ENCODE measurements around the gene NEIL1. TPM values are rescaled to one million over a fixed set of nuclear protein-coding genes. Genes with fewer than 3 reads are reported as not detected.

The NEIL1 gene
- total and polyA plus RNA-seq, 7 experiments from 2014 or later: 1.7 to 49.9 (median 14.7) TPM

DNA sequence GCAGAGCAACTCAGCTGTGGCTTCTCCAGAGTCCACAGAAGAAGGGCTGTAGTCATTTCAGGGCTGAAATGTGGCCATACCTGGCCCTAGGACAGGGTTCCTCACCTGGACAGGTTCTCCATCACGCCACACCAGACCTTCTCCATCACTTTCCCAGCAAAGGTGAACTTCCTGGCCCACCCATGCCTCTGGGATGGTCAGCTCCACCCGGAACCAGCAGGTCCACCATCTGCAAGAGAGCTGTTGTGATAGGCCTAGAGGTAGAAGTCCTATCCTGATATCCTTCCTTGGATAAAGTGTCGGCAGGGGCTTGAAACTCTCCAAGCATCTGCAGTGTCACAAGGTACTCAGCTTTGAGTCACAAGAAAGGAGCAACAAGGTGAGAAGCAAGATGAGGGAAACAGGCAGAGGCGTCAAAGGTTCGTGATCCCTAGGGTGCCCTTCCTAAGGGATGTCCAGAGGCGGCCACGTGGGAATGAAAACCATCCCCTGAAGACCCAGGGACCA, 20.6 kb downstream of the NEIL1 start:
- Mint-ChIP-seq H3K27ac (peak overlapping the region; percentile 65 to 97 (median 92)), H3K27me3 (no peaks in the 10 kb centered on the region), H3K9me3 (peaks cover 0 to 2% (median 0%) of the 10 kb centered on the region in 11 donors), H3K4me1 (peaks cover 8 to 28% (median 24%) of the 10 kb centered on the region in 7 donors), H3K4me3 (peak overlapping the region; percentile 75 to 94 (median 91)), H3K36me3 (peaks cover 0 to 12% (median 4%) of the 10 kb centered on the region in 5 donors)
- POLR2A ChIA-PET: interaction anchor here (0.7 to 6.3 kb wide), 30 partner anchors 8 to 827 kb away, joined by 3 to 133 read pairs (median 4); partner anchors contain the start of genes ARID3B, C15orf39, COMMD4 and COX5A
- Histone ChIP-seq H3K27me3 (ENCODE audit: control insufficient read depth in 2 of 2, insufficient read depth in 2 of 2, low read length in 2 of 2) (no peaks in the 10 kb centered on the region), H3K9me3 (ENCODE audit: control insufficient read depth in 2 of 3, low read length in 3 of 3) (no peaks in the 10 kb centered on the region), H3K27ac (ENCODE audit: low read depth, low read length) (peak overlapping the region; percentile 93), H3K4me3 (ENCODE audit: low read length) (peak overlapping the region; percentile 75), H3K36me3 (ENCODE audit: control insufficient read depth in 2 of 3, insufficient read depth in 3 of 3, low read length in 3 of 3) (peaks cover 12 to 64% (median 21%) of the 10 kb centered on the region in 3 experiments), H3K4me1 (ENCODE audit: control insufficient read depth in 2 of 2, insufficient read depth in 2 of 2, low read length in 2 of 2) (peaks cover 11 to 15% of the 10 kb centered on the region in 2 donors)
- DNase-seq (no peak), ATAC-seq (no peak)
- intact Hi-C loops (cut with micrococcal nuclease): loop anchor here (1.0 to 10.0 kb wide), 4 partner anchors 15 to 316 kb away; partner anchors contain the start of genes C15orf39 (in 1 of the 2) and PTPN9 (in 1 of the 2)
- CTCF ChIA-PET: interaction anchor here (0.5 to 3.6 kb wide), 24 partner anchors 11 to 338 kb away, joined by 3 to 57 read pairs (median 5); partner anchors contain the start of genes COMMD4, IMP3, NEIL1 and SIN3A

DNA sequence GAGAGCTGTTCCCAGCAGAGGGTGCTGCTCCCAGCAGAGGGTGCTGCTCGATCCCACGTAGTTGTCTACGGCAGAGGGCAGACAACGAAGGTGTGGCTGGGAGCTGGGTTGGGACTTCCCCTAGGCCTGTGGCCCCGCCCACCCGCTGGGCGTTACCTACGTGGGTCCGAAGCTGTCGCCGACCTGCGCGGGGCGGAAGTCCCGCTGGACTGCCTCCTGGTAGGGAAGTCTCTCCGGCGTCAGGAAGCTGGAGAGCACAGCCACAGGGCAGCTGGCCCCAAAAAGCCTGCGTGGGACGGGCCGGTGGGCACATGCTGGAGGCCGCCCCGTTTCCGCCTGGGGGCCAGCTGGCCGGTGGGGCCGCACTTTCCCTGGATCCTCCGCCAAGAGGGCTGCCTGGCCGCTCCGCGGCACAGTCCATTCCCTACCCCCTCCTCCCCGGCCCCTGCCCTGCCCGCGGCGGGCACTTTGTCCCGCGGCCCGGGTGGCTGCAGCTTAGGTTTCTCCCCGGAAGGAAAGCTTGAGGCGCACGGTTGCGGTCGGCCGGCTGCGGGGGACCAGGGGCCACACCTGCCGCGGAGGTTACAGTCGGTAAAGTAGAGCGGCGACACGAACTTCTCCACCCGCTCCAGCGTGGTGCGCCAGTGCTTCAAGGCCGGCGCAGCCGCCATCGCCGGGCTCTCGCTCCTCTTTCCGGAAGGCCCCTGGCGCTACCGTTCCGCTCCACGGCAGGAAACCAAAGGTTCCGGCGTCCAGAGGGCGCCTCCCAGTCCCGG, 21.3 kb downstream of the NEIL1 start, which contains the start of gene MAN2C1:
Gene MAN2C1, minus strand, starts transcription at position 695 of the 776 bp plus-strand sequence. Its CDS starts 24 bp downstream, at position 671.
- peaks cover 0 to 2% (median 0%) of the 10 kb centered on the region in 11 donors for H3K9me3 Mint-ChIP-seq
- peak within 1 kb of the TSS; percentile 88 to 94 (median 92) for H3K4me3 Mint-ChIP-seq
- peak; percentile 98 for ATAC-seq
- Histone ChIP-seq H3K9me3 (ENCODE audit: control insufficient read depth in 2 of 3, low read length in 3 of 3) (no peaks in the 10 kb centered on the region), H3K36me3 (ENCODE audit: control insufficient read depth in 2 of 3, insufficient read depth in 3 of 3, low read length in 3 of 3) (peaks cover 12 to 63% (median 21%) of the 10 kb centered on the region in 3 experiments), H3K27ac (ENCODE audit: low read depth, low read length) (peak within 1 kb of the TSS; percentile 93), H3K27me3 (ENCODE audit: control insufficient read depth in 2 of 2, insufficient read depth in 2 of 2, low read length in 2 of 2) (no peaks in the 10 kb centered on the region), H3K4me1 (ENCODE audit: control insufficient read depth in 2 of 2, insufficient read depth in 2 of 2, low read length in 2 of 2) (peaks cover 11 to 15% of the 10 kb centered on the region in 2 donors), H3K4me3 (ENCODE audit: low read length) (peak within 1 kb of the TSS; percentile 75)
- ChIA-PET POLR2A (interaction anchor here (0.7 to 6.3 kb wide), 34 partner anchors 9 to 827 kb away, joined by 3 to 133 read pairs (median 4); partner anchors contain the start of genes ARID3B, C15orf39, COMMD4 and COX5A), CTCF (interaction anchor here (0.5 to 3.6 kb wide), 28 partner anchors 10 to 339 kb away, joined by 3 to 57 read pairs (median 4); partner anchors contain the start of genes COMMD4, IMP3, NEIL1 and PTPN9)
- intact Hi-C loops (cut with micrococcal nuclease): loop anchor here (1.0 to 10.0 kb wide), 13 partner anchors 15 to 345 kb away; partner anchors contain the start of genes IMP3 (in 2 of the 2), PTPN9 (in 2 of the 2), SIN3A (in 2 of the 2) and SNUPN (in 2 of the 2)
- H3K27ac Mint-ChIP-seq: peak within 1 kb of the TSS; percentile 90 to 97 (median 94)
- H3K27me3 Mint-ChIP-seq: no peaks in the 10 kb centered on the region
- peaks cover 8 to 28% (median 24%) of the 10 kb centered on the region in 7 donors for H3K4me1 Mint-ChIP-seq
- H3K36me3 Mint-ChIP-seq: peaks cover 0 to 17% (median 4%) of the 10 kb centered on the region in 5 donors
- peak; percentile 80 to 96 (median 87) for DNase-seq

DNA sequence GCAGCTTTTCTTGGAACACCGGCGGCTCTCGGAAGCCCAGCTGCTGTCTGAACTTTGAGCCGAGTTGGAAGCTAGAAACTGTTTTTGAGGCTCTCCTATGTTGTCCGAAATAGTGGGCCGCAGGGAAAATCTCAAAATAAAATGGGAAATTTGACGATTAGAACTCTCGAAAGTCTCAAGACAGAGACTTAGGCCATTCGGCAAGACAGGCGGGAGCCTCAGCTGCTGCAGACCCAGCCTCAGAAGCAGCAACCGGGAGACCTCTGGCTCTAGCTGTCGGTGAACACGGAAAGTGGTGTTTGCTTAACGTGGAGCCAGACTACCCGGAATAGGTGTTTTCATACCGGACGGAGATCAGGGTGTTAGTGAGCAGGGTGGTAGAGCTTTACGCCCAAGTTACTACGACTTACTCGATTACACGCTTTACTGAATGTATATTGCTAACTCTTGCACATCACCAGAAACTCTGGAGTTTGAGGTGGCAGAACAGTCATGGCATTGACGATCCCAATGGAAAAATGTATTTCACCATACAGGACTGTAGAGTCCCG, 21.9 kb downstream of the NEIL1 start:
- Histone ChIP-seq H3K9me3 (ENCODE audit: control insufficient read depth in 2 of 3, low read length in 3 of 3) (no peaks in the 10 kb centered on the region), H3K4me3 (ENCODE audit: low read length) (peak overlapping the region; percentile 75), H3K27me3 (ENCODE audit: control insufficient read depth in 2 of 2, insufficient read depth in 2 of 2, low read length in 2 of 2) (no peaks in the 10 kb centered on the region), H3K4me1 (ENCODE audit: control insufficient read depth in 2 of 2, insufficient read depth in 2 of 2, low read length in 2 of 2) (peaks cover 11 to 15% of the 10 kb centered on the region in 2 donors), H3K27ac (ENCODE audit: low read depth, low read length) (peak overlapping the region; percentile 93), H3K36me3 (ENCODE audit: control insufficient read depth in 2 of 3, insufficient read depth in 3 of 3, low read length in 3 of 3) (peaks cover 12 to 63% (median 21%) of the 10 kb centered on the region in 3 experiments)
- peak overlapping the region; percentile 90 to 97 (median 94) for H3K27ac Mint-ChIP-seq
- peak overlapping the region; percentile 88 to 94 (median 92) for H3K4me3 Mint-ChIP-seq
- ATAC-seq (no peak), DNase-seq (peak in 3 of 9 donors; percentile 15 to 35 (median 29))
- H3K36me3 Mint-ChIP-seq: peaks cover 0 to 22% (median 4%) of the 10 kb centered on the region in 5 donors
- ChIA-PET POLR2A (interaction anchor here (0.8 to 6.3 kb wide), 23 partner anchors 9 to 754 kb away, joined by 3 to 133 read pairs (median 7); partner anchors contain the start of genes COMMD4, IMP3, NEIL1 and PPCDC), CTCF (interaction anchor here (0.6 to 3.6 kb wide), 16 partner anchors 10 to 279 kb away, joined by 3 to 57 read pairs (median 6); partner anchors contain the start of genes COMMD4, IMP3, NEIL1 and PTPN9)
- H3K4me1 Mint-ChIP-seq: peaks cover 8 to 28% (median 24%) of the 10 kb centered on the region in 7 donors
- intact Hi-C loops (cut with micrococcal nuclease): loop anchor here (1.0 to 10.0 kb wide), 11 partner anchors 18 to 346 kb away; partner anchors contain the start of genes IMP3 (in 2 of the 2), PTPN9 (in 2 of the 2), SIN3A (in 2 of the 2) and SNUPN (in 2 of the 2)
- no peaks in the 10 kb centered on the region for H3K27me3 Mint-ChIP-seq
- peaks cover 0 to 2% (median 0%) of the 10 kb centered on the region in 11 donors for H3K9me3 Mint-ChIP-seq

DNA sequence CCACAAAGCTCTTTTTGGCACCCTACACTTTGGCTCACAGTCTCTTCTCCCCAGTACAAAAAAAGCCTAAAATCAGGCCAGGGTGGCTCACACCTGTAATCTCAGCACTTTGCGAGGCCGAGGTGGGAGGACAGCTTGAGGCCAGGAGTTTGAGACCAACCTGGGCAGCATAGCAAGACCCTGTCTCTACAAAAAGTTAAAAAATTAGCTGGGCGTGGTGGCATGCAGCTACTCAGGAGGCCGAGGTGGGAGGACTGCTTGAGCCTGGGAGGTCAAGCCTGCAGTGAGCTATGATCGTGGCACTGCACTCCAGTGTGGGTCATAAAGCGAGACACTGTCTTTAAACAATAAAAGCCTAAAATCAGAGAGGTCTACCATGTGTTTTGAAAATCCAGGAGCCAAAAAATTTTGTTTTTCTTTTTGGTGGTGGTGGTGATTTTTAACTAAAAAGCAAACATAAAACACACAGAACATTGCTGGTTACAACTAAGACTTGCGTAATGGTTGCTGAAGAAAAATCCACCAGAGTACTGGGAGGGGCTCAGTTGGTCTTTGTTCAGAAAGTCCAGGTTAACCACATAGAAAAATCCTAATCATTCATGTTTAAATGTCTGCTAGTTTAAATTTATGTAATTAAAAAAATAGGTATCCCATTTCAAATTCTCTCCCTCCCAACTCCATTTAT, 23.2 kb downstream of the NEIL1 start:
- H3K4me3 Mint-ChIP-seq: peak overlapping the region; percentile 88 to 94 (median 92)
- DNase-seq (no peak), ATAC-seq (no peak)
- H3K36me3 Mint-ChIP-seq: peaks cover 5 to 31% (median 13%) of the 10 kb centered on the region in 5 donors
- peaks cover 11 to 15% of the 10 kb centered on the region in 2 donors for H3K4me1 ChIP-seq (ENCODE audit: control insufficient read depth in 2 of 2, insufficient read depth in 2 of 2, low read length in 2 of 2)
- intact Hi-C loops (cut with micrococcal nuclease): loop anchor here (2.0 to 10.0 kb wide), 4 partner anchors 19 to 347 kb away; partner anchors contain the start of genes C15orf39 (in 1 of the 2), PPCDC (in 1 of the 2) and PTPN9 (in 1 of the 2)
- H3K36me3 ChIP-seq (ENCODE audit: control insufficient read depth in 2 of 3, insufficient read depth in 3 of 3, low read length in 3 of 3): peaks cover 16 to 63% (median 18%) of the 10 kb centered on the region in 3 experiments
- H3K27me3 Mint-ChIP-seq: no peaks in the 10 kb centered on the region
- peak overlapping the region; percentile 44 for H3K27ac ChIP-seq (ENCODE audit: low read depth, low read length)
- no peak overlapping the region for H3K4me3 ChIP-seq (ENCODE audit: low read length)
- ChIA-PET POLR2A (interaction anchor here (0.6 to 6.3 kb wide), 9 partner anchors 8 to 565 kb away, joined by 3 to 94 read pairs (median 8); partner anchors contain the start of genes IMP3 and NEIL1), CTCF (interaction anchor here (0.7 to 3.2 kb wide), 3 partner anchors 83 to 467 kb away, joined by 3 to 30 read pairs (median 4); partner anchors contain the start of gene SIN3A)
- peaks cover 15 to 34% (median 28%) of the 10 kb centered on the region in 7 donors for H3K4me1 Mint-ChIP-seq
- no peaks in the 10 kb centered on the region for H3K27me3 ChIP-seq (ENCODE audit: control insufficient read depth in 2 of 2, insufficient read depth in 2 of 2, low read length in 2 of 2)
- H3K9me3 Mint-ChIP-seq: peaks cover 0 to 2% (median 0%) of the 10 kb centered on the region in 11 donors
- H3K9me3 ChIP-seq (ENCODE audit: control insufficient read depth in 2 of 3, low read length in 3 of 3): no peaks in the 10 kb centered on the region
- peak overlapping the region; percentile 90 to 97 (median 94) for H3K27ac Mint-ChIP-seq

DNA sequence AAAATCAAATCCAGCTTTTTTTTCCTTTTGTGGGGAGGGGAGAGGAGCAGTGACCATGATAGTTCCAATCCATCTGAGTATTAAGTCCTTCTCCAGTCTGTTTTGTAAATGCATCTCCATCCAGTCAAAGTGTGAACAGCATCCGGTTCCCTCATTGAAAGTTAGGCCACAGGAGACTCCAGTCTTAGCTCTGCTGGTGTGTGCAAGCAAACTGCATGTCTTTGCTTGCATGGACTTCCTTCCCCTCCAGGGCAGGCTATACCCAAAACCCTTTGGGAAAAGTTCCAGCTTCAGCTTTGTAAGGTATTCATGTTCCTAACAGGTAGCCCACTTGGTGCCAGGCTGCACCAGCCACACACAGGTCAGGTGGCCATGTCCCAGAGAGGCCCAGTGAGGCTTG, 24.6 kb downstream of the NEIL1 start:
- H3K4me1 ChIP-seq (ENCODE audit: control insufficient read depth in 2 of 2, insufficient read depth in 2 of 2, low read length in 2 of 2): peaks cover 11 to 15% of the 10 kb centered on the region in 2 donors
- H3K27me3 ChIP-seq (ENCODE audit: control insufficient read depth in 2 of 2, insufficient read depth in 2 of 2, low read length in 2 of 2): no peaks in the 10 kb centered on the region
- peaks cover 15 to 34% (median 28%) of the 10 kb centered on the region in 7 donors for H3K4me1 Mint-ChIP-seq
- DNase-seq: peak in 1 of 9 donors; percentile 8
- POLR2A ChIA-PET: interaction anchor here (0.7 to 6.3 kb wide), 5 partner anchors 12 to 83 kb away, joined by 3 to 94 read pairs (median 3); partner anchors contain the start of gene NEIL1
- no peak overlapping the region for H3K4me3 ChIP-seq (ENCODE audit: low read length)
- intact Hi-C loops (cut with micrococcal nuclease): no loop called here
- H3K36me3 ChIP-seq (ENCODE audit: control insufficient read depth in 2 of 3, insufficient read depth in 3 of 3, low read length in 3 of 3): peaks cover 15 to 63% (median 28%) of the 10 kb centered on the region in 3 experiments
- no peak for ATAC-seq
- H3K27me3 Mint-ChIP-seq: no peaks in the 10 kb centered on the region
- no peaks in the 10 kb centered on the region for H3K9me3 ChIP-seq (ENCODE audit: control insufficient read depth in 2 of 3, low read length in 3 of 3)
- H3K27ac ChIP-seq (ENCODE audit: low read depth, low read length): no peak overlapping the region
- H3K4me3 Mint-ChIP-seq: no peak overlapping the region
- peaks cover 12 to 42% (median 21%) of the 10 kb centered on the region in 5 donors for H3K36me3 Mint-ChIP-seq
- peak overlapping the region in 1 of 9 donors; percentile 65 for H3K27ac Mint-ChIP-seq
- CTCF ChIA-PET: interaction anchor here (1.0 to 1.2 kb wide), 2 partner anchors 34 to 269 kb away, joined by 3 read pairs; partner anchors contain the start of gene IMP3
- H3K9me3 Mint-ChIP-seq: peaks cover 0 to 2% (median 0%) of the 10 kb centered on the region in 11 donors
